IPS-18a (cell line): ENCODE measurements around the gene COG3.

Source experiments
- H3K27ac ChIP-seq: one replicate; pipeline ENCODE4 v1.5.1; 2013; ENCODE audit warnings: low read length
- H3K27me3 ChIP-seq: one replicate; pipeline ENCODE4 v1.6.1; 2013; ENCODE audit warnings: mild to moderate bottlenecking, low read length; ENCODE audit not compliant: control insufficient read depth, insufficient read depth
- H3K36me3 ChIP-seq: one replicate; pipeline ENCODE4 v1.6.1; 2013; ENCODE audit warnings: low read depth, low read length; ENCODE audit not compliant: control insufficient read depth
- H3K4me1 ChIP-seq: one replicate; pipeline ENCODE4 v1.6.1; 2013; ENCODE audit warnings: low read depth, low read length; ENCODE audit not compliant: control insufficient read depth
- H3K4me3 ChIP-seq: one replicate; pipeline ENCODE4 v1.5.1; 2013; ENCODE audit warnings: low read length
- H3K9ac ChIP-seq: one replicate; pipeline ENCODE4 v1.6.1; 2013; ENCODE audit warnings: mild to moderate bottlenecking, low read length, moderate library complexity
- H3K9me3 ChIP-seq: one replicate; pipeline ENCODE4 v1.6.1; 2013; ENCODE audit warnings: low read depth, low read length; ENCODE audit not compliant: control insufficient read depth

The COG3 gene

GRCh38 chr13:45564133-45564776, 99.5 kb downstream of the COG3 start:
- Histone ChIP-seq H3K4me1 (no peaks in the 10 kb centered on the region), H3K36me3 (no peaks in the 10 kb centered on the region), H3K27me3 (no peaks in the 10 kb centered on the region), H3K9ac (no peak overlapping the region), H3K27ac (no peak overlapping the region), H3K4me3 (no peak overlapping the region), H3K9me3 (peaks cover 6% of the 10 kb centered on the region)

DNA sequence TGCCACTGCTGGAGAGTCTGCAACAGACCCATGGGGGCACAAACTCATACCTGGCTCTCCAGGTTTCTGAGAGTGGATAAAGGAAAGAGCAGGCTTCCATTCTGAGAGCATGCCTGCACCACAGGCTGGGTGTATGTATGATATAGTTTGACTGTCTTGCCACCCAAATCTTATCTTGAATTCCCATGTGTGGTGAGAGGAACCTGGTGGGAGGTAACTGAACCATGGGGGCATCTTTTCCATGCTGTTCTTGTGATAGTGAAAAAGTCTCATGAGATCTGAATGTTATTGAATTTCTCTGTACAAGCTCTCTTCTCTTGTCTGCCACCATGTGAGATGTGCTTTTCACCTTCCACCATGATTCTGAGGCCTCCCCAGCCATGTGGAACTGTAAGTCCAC, 100.6 kb downstream of the COG3 start:
- Histone ChIP-seq H3K9me3 (peaks cover 6% of the 10 kb centered on the region), H3K9ac (no peak overlapping the region), H3K36me3 (no peaks in the 10 kb centered on the region), H3K27ac (no peak overlapping the region), H3K4me1 (no peaks in the 10 kb centered on the region), H3K4me3 (no peak overlapping the region), H3K27me3 (no peaks in the 10 kb centered on the region)

GRCh38 chr13:45575146-45575829, 110.5 kb downstream of the COG3 start:
- H3K4me3 ChIP-seq = no peak overlapping the region
- no peaks in the 10 kb centered on the region for H3K9me3 ChIP-seq
- H3K4me1 ChIP-seq = no peaks in the 10 kb centered on the region
- no peak overlapping the region for H3K27ac ChIP-seq
- no peak overlapping the region for H3K9ac ChIP-seq
- H3K27me3 ChIP-seq = no peaks in the 10 kb centered on the region
- no peaks in the 10 kb centered on the region for H3K36me3 ChIP-seq

GRCh38 chr13:45575830-45576180, 111.1 kb downstream of the COG3 start:
- no peaks in the 10 kb centered on the region for H3K4me1 ChIP-seq
- no peaks in the 10 kb centered on the region for H3K9me3 ChIP-seq
- H3K36me3 ChIP-seq = no peaks in the 10 kb centered on the region
- H3K4me3 ChIP-seq = no peak overlapping the region
- no peak overlapping the region for H3K9ac ChIP-seq
- H3K27ac ChIP-seq = no peak overlapping the region
- no peaks in the 10 kb centered on the region for H3K27me3 ChIP-seq

DNA sequence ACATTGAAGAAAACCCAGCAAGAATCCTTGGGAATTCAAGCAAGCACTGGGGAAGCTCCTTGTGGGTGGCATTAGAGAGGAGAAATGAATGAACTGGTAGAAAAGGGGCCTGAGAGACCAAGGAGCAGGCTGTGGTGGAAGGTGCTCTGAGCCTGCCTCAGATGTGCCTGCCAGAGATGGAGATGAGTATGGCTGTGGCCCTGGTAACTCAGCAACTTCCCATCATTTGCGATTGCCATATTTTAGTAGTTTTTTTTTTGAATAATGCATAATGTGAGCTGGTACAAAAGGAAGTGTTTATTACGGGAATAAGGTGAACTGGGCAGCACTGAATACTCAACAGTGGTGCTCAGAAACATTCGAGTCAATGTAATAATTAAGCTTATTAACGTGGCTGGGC, 111.7 kb downstream of the COG3 start:
- Histone ChIP-seq H3K9ac (no peak overlapping the region), H3K27ac (no peak overlapping the region), H3K27me3 (no peaks in the 10 kb centered on the region)

DNA sequence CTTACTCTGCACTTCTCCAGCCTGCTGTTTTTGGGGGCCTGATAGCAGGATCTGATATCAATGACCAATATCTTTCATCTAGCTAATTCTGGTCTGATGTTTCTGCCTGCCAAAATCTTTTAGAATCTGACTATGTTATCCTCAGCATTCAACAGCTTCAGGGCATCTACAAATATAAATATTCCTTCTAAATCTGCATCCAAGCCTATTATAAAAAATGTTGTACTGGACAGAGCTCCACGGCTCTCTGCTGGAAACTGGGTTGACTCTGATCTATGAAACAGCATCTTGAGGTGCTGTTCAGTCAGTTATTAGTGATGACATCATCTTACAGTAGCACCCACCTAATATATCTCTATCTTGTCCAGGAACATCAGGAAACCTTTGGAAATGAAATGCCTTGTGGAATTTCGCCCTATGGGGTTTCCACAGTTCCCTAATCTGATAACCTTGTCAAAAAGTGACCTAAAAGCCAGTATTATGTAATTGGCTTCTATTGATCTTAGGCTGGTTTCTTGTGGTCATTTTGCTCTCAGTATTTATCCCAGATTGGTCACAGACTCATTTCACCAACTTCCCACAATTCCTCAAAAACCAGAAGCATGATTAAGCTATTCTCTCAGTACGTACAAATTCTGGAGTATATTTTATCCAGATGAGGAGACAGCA, 117.8 kb downstream of the COG3 start:
- no peaks in the 10 kb centered on the region for H3K36me3 ChIP-seq
- H3K9me3 ChIP-seq = no peaks in the 10 kb centered on the region

More for the DNA sequence above, 111.7 kb downstream of the COG3 start:
- Histone ChIP-seq H3K4me1 (no peaks in the 10 kb centered on the region), H3K4me3 (no peak overlapping the region), H3K9me3 (no peaks in the 10 kb centered on the region), H3K36me3 (no peaks in the 10 kb centered on the region)

DNA sequence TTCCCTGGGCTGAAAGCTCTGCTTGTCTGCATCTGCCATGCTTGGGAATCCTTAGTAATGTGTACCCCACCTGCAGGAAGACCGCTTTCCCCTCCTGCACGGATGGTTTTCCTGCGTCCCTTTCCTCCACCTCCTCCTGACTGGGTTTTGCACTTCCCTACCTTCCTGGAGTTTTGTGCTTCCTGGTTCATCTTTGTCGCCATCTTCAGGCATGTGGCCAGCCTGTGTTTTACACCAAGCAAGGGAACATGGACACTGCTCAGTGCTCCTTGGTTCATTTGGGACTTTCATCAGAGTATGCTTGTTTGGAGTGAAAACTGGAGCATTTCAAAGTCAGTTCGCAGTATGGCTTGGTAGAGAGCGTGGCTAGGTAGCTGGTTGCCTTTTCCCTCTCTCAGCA, 120.1 kb downstream of the COG3 start:
- H3K27me3 ChIP-seq = no peaks in the 10 kb centered on the region
- no peak overlapping the region for H3K9ac ChIP-seq
- H3K4me3 ChIP-seq = no peak overlapping the region
- no peak overlapping the region for H3K27ac ChIP-seq
- no peaks in the 10 kb centered on the region for H3K36me3 ChIP-seq
- H3K4me1 ChIP-seq = no peaks in the 10 kb centered on the region
- H3K9me3 ChIP-seq = no peaks in the 10 kb centered on the region

More for the DNA sequence above, 117.8 kb downstream of the COG3 start:
- Histone ChIP-seq H3K27ac (no peak overlapping the region), H3K27me3 (no peaks in the 10 kb centered on the region), H3K4me3 (no peak overlapping the region), H3K4me1 (no peaks in the 10 kb centered on the region), H3K9ac (no peak overlapping the region)
